ENCODE results near the gene KRTAP12-4.
"Not testable (repeated sequence)": the region's sequence is repeated elsewhere in the genome, so short reads cannot be mapped to it uniquely, and the experiment has no call there.

DNA sequence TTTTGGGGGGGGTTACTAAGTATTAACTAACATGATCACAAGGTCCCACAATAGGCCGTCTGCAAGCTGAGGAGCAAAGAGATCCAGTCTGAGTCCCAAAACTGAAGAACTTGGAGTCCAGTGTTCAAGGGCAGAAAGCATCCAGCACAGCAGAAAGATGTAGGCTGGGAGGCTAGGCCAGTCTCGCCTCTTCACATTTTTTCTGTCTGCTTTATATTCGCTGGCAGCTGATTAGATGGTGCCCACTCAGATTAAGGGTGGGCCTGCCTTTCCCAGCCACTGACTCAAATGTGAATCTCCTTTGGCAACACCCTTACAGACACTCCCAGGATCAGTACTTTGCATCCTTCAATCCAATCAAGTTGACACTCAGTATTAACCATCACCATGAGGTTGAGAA is 35.3 kb upstream of the KRTAP12-4 start:
- TF ChIP-seq, protein P1, sequence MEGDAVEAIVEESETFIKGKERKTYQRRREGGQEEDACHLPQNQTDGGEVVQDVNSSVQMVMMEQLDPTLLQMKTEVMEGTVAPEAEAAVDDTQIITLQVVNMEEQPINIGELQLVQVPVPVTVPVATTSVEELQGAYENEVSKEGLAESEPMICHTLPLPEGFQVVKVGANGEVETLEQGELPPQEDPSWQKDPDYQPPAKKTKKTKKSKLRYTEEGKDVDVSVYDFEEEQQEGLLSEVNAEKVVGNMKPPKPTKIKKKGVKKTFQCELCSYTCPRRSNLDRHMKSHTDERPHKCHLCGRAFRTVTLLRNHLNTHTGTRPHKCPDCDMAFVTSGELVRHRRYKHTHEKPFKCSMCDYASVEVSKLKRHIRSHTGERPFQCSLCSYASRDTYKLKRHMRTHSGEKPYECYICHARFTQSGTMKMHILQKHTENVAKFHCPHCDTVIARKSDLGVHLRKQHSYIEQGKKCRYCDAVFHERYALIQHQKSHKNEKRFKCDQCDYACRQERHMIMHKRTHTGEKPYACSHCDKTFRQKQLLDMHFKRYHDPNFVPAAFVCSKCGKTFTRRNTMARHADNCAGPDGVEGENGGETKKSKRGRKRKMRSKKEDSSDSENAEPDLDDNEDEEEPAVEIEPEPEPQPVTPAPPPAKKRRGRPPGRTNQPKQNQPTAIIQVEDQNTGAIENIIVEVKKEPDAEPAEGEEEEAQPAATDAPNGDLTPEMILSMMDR (IDR thresholded peaks at IDR 0.05; ENCODE audit: insufficient read depth, low read depth, low read length): not testable (repeated sequence)
- not testable (repeated sequence) for TF ChIP-seq EZH2 (IDR thresholded peaks at IDR 0.05; ENCODE audit: insufficient read depth, low read length)
